Gastrocnemius medialis (tissue), 4 donors: ENCODE data around the gene OGA. TPM values are rescaled to one million over a fixed set of nuclear protein-coding genes. Genes with fewer than 3 reads are reported as not detected.

Source experiments
- ATAC-seq, 2 donors: fragments of 150-250 bp; one replicate each; pipeline ENCODE4 v1.9.1; 2016
- DNase-seq, 2 donors: peaks; one replicate each; pipeline ENCODE4 v3.0.0-alpha.2; 2019
- H3K27ac ChIP-seq, 4 donors: fragments of 200-600 bp; sonication (generic); 1 replicate in 1 of 4; 2 replicates in 3 of 4; pipeline ENCODE4 v1.5.1; 2016 to 2018; ENCODE audit warnings: mild to moderate bottlenecking in 2 of 4, moderate library complexity in 1 of 4
- H3K27me3 ChIP-seq, 3 donors: fragments of 200-600 bp; sonication (generic) in 2 of 3; 1 replicate in 1 of 3; 2 replicates in 2 of 3; pipeline versions ENCODE4 v1.5.1 to v1.6.0; 2016 to 2019; ENCODE audit warnings: mild to moderate bottlenecking in 1 of 3, moderate library complexity in 1 of 3
- H3K36me3 ChIP-seq, 2 donors: fragments of 200-600 bp; sonication (generic) in 1 of 2; one replicate each; pipeline ENCODE4 v1.5.1; 2017 to 2018
- H3K4me1 ChIP-seq, 2 donors: fragments of 200-600 bp; sonication (generic) in 1 of 2; one replicate each; pipeline ENCODE4 v1.5.1; 2016 to 2017; ENCODE audit warnings: mild to moderate bottlenecking in 2 of 2
- H3K4me3 ChIP-seq, 4 donors: fragments of 200-600 bp; sonication (generic) in 3 of 4; 1 replicate in 1 of 4; 2 replicates in 3 of 4; pipeline ENCODE4 v1.5.1; 2016 to 2019; ENCODE audit warnings: mild to moderate bottlenecking in 2 of 4
- H3K9me3 ChIP-seq, 3 donors: fragments of 200-600 bp; sonication (generic) in 2 of 3; 1 replicate in 1 of 3; 2 replicates in 2 of 3; pipeline ENCODE4 v1.5.1; 2016 to 2019
- POLR2A ChIP-seq, 2 donors: fragments of 450-650 bp; IDR thresholded peaks; one replicate each; pipeline ENCODE4 v1.6.1; 2017; ENCODE audit warnings: antibody characterized with exemption in 2 of 2, mild to moderate bottlenecking in 2 of 2, moderate library complexity in 2 of 2
- in situ Hi-C, 4 donors: fragments of 200-750 bp; cut with MboI; loops; one replicate each; pipeline versions ENCODE4 v1.15.0 to v1.8.0; 2017; ENCODE audit warnings: low sequenced_read_pairs in 4 of 4
- intact Hi-C: fragments of 100-400 bp; cut with DNase I; formaldehyde crosslinking; loops from one replicate; pipeline ENCODE4 v1.15.1; 2023; ENCODE audit warnings: low total_unique reads
- total RNA-seq, 4 donors: library from RNA; depleted of rRNA; stranded (reverse); fragments of >200 nt; gene quantifications; one replicate each; pipeline versions ENCODE4 v1.1.0 to v1.2.3, GENCODE V29; 2016
- TF ChIP-seq, protein P1 (sequence below), 5 experiments: fragments of 450-650 bp in 3 of 5; fragments of 200-600 bp in 2 of 5; sonication (generic) in 2 of 5; IDR thresholded peaks in 4 of 5; conservative IDR thresholded peaks in 1 of 5; 1 replicate in 4 of 5; 2 replicates in 1 of 5; pipeline ENCODE4 v1.5.1; 2016 to 2019; ENCODE audit warnings: antibody characterized with exemption in 5 of 5, mild to moderate bottlenecking in 3 of 5, moderate library complexity in 3 of 5

OGA gene
- total RNA-seq, 4 donors from 2014 or later = 25.8 to 85.5 (median 48.3) TPM

DNA sequence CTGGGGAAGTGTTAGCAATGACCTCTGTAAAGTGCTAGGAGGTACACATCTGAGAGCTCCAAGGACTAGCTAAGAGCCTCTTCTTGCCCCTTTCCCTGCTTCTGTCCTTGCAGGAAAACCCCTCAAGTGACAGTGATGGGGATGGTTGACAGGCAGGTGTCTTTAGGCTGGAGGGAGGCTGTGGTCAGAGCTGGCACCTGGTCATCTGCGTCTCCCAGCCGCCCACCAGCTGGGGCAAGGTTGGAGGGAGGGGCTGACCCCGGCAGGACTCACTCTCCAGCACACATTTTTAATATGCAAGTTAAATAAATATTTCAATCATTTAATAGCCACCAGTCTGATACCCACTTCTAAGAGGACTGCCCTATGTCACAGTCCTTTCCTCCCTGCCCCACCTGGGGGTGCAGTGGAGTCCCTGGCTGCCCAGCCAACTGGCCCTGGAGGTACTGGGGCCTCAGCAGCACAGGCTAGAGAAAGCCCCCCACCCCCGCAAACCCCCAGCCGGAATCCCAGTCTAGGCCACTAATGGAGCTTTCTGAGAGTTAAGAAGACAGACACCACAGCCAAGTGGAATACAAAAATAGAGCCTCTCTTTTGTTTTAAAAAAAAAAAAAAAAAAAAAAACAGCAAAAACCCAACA lies 48.6 kb downstream of the OGA start:
- TF ChIP-seq, protein P1, sequence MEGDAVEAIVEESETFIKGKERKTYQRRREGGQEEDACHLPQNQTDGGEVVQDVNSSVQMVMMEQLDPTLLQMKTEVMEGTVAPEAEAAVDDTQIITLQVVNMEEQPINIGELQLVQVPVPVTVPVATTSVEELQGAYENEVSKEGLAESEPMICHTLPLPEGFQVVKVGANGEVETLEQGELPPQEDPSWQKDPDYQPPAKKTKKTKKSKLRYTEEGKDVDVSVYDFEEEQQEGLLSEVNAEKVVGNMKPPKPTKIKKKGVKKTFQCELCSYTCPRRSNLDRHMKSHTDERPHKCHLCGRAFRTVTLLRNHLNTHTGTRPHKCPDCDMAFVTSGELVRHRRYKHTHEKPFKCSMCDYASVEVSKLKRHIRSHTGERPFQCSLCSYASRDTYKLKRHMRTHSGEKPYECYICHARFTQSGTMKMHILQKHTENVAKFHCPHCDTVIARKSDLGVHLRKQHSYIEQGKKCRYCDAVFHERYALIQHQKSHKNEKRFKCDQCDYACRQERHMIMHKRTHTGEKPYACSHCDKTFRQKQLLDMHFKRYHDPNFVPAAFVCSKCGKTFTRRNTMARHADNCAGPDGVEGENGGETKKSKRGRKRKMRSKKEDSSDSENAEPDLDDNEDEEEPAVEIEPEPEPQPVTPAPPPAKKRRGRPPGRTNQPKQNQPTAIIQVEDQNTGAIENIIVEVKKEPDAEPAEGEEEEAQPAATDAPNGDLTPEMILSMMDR (IDR thresholded peaks at IDR 0.05 in 4 of 5, conservative IDR thresholded peaks at IDR 0.05 in 1 of 5) = no peak
- no peak for TF ChIP-seq POLR2A (IDR thresholded peaks at IDR 0.05)
- H3K4me3 ChIP-seq = no peak overlapping the region
- no peaks in the 10 kb centered on the region for H3K4me1 ChIP-seq
- DNase-seq = no peak
- in situ Hi-C loops = no loop called here
- intact Hi-C loops = no loop called here
- no peak for ATAC-seq
- peaks cover 36 to 43% (median 37%) of the 10 kb centered on the region in 3 donors for H3K27me3 ChIP-seq
- no peaks in the 10 kb centered on the region for H3K36me3 ChIP-seq
- H3K27ac ChIP-seq = no peak overlapping the region
- no peaks in the 10 kb centered on the region for H3K9me3 ChIP-seq

DNA sequence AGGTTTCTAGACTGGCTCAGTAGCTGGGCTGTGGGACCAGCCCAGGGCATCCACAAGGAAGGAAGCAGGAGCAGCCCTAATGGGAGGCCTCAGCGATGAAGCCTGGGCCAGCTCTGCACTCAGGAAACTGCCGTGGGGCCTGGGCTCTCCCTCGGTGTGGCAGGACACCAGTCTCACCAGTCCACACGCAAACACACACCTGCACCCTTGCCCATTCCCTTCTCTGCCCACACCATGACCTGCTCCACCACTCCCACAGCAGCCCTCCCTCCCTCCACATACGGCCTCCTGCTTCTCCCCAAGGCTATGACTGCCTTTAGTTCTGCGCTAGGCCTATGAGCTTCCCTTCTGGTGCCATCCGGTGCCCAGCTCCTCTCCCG lies 49.5 kb downstream of the OGA start:
- Histone ChIP-seq H3K4me3 (no peak overlapping the region), H3K27me3 (peaks cover 28 to 35% (median 29%) of the 10 kb centered on the region in 3 donors), H3K4me1 (no peaks in the 10 kb centered on the region), H3K27ac (no peak overlapping the region), H3K36me3 (no peaks in the 10 kb centered on the region), H3K9me3 (no peaks in the 10 kb centered on the region)
- ATAC-seq (no peak), DNase-seq (no peak)
- in situ Hi-C loops = no loop called here
- no peak for TF ChIP-seq POLR2A (IDR thresholded peaks at IDR 0.05)
- TF ChIP-seq, protein P1 (IDR thresholded peaks at IDR 0.05 in 4 of 5, conservative IDR thresholded peaks at IDR 0.05 in 1 of 5) = no peak
- intact Hi-C loops = no loop called here

DNA sequence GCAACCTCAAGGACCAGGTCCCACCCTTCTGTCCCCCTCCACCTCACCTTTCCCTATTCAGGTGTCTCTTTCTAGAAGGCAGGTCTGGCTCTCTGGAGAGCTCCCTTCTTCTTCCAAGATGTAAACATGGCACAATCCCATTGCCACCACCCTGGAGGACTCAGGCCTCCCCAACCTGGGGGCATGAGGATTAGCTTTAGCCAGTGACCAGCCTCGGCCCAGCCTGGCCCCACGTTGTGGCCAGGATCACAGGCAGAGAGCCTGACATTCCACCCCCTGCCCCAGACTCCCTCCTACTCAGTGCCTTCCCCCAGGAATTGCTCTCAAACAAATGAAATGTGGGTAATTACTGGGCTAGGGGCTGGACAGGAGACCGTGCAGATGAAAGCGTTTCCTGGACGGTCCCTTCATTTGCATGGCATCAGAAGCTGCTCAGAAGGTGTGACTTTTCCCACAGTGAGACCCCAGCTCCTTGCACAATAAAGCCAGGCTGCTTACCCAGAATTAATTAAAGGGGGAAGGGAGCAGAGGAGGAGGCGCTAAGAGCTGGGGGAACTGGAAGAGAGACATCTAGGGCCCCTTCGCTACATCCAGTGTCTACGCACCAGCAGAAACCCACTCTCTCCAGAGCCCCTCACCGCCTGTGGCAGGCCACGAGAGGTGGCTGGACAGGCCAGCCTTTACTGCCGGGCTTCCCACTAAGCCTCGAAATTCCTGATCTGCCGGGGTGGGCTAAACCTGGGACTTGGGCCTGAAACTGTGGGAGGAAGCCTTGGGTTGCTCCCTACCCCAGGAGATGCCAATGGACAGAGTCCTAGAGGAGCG lies 50.1 kb downstream of the OGA start:
- TF ChIP-seq, protein P1 (IDR thresholded peaks at IDR 0.05 in 4 of 5, conservative IDR thresholded peaks at IDR 0.05 in 1 of 5) = no peak
- TF ChIP-seq POLR2A (IDR thresholded peaks at IDR 0.05) = no peak
- in situ Hi-C loops = no loop called here
- intact Hi-C loops = no loop called here
- H3K27me3 ChIP-seq = peaks cover 23 to 30% (median 23%) of the 10 kb centered on the region in 3 donors
- H3K4me3 ChIP-seq = no peak overlapping the region
- ATAC-seq (no peak), DNase-seq (no peak)
- no peaks in the 10 kb centered on the region for H3K36me3 ChIP-seq
- H3K9me3 ChIP-seq = no peaks in the 10 kb centered on the region
- H3K27ac ChIP-seq = no peak overlapping the region
- H3K4me1 ChIP-seq = no peaks in the 10 kb centered on the region

DNA sequence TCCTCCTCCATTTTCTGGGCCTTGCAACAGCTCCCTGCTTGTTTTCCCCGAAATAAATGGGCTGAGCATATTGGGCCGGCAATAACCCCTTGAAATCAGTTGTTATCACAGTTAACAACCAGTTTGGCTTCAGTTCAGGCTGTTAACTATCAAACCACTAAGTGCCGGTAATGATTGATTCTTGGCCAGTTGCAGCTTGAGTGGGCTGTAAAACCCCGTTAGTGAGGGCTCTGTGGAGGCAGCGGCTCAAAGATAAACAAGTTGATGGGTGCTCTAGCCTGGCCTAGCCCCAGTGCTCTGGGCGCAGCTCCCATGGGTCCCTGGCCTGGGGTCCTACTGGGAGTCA lies 50.7 kb downstream of the OGA start:
- H3K4me3 ChIP-seq = no peak overlapping the region
- H3K27ac ChIP-seq = no peak overlapping the region
- H3K9me3 ChIP-seq = no peaks in the 10 kb centered on the region
- H3K4me1 ChIP-seq = no peaks in the 10 kb centered on the region
- ATAC-seq (no peak), DNase-seq (no peak)
- H3K27me3 ChIP-seq = peaks cover 17 to 24% (median 17%) of the 10 kb centered on the region in 3 donors
- in situ Hi-C loops (no loop called here), intact Hi-C loops (no loop called here)
- H3K36me3 ChIP-seq = no peaks in the 10 kb centered on the region
- no peak for TF ChIP-seq POLR2A (IDR thresholded peaks at IDR 0.05)
- TF ChIP-seq, protein P1 (IDR thresholded peaks at IDR 0.05 in 4 of 5, conservative IDR thresholded peaks at IDR 0.05 in 1 of 5) = no peak
